Measurements from ENCODE around the gene SNX32. TPM values are rescaled to one million over a fixed set of nuclear protein-coding genes. Genes with fewer than 3 reads are reported as not detected.

SNX32 gene
- total and polyA plus RNA-seq, 2 of the 13 experiments (the other 11 are each of a cell fraction or from before 2014, with no cell fraction given), result 0.09 to 0.34 TPM

DNA sequence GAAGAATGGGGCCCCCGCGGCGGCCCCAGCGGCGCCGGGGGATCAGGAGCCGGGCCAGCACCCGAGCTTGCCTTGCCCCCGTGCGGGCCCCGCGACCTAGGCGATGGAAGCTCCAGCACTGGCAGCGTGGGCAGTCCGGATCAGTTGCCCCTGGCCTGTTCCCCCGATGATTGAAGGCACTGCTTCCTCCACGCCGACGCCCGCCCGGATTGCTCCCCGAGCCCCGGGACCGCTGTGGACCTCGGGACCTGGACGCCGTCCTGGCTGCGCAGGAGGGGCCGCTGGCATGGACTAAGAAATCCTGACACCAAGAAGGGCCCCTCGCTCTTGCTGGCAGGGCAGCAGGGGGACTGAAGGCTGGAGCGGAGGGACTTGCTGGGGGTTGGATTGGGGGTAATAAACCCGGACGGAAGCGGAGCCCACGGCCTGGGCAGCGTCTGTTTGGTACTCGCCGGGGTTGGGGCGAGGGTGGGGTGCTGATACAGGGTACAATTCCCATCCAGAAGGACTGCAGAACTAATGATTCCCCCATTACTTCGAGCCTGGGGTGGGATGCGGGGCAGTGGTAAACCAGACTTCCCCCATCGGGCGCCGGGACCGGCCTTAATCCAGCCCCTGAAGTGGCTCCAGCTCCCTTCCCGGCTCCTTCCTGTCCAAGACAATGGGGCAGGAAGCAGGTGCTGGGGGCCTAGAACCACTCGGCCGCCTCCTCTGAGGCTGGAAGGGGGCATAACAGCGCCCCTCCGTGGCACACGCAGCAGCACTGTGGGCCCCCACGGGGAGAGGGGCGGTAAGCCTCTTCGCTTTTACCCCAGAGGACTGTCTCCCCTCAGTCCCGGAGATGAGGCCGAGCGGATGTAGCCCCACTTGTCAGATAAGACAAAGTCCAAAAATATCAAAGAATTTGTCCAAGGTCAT is 57.7 kb downstream of the SNX32 start (continued):
- TF ChIP-seq, protein P1, sequence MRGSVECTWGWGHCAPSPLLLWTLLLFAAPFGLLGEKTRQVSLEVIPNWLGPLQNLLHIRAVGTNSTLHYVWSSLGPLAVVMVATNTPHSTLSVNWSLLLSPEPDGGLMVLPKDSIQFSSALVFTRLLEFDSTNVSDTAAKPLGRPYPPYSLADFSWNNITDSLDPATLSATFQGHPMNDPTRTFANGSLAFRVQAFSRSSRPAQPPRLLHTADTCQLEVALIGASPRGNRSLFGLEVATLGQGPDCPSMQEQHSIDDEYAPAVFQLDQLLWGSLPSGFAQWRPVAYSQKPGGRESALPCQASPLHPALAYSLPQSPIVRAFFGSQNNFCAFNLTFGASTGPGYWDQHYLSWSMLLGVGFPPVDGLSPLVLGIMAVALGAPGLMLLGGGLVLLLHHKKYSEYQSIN (CRISPR knock-in tag; IDR thresholded peaks at IDR 0.05; ENCODE audit: borderline replicate concordance), result no peak
- TF ChIP-seq HDAC2 (CRISPR knock-in tag; IDR thresholded peaks at IDR 0.05) (peak; percentile 45; the same call in 1 of the 2 replicates), ZFP36L1 (CRISPR knock-in tag; IDR thresholded peaks at IDR 0.05) (no peak), HOXA5 (CRISPR knock-in tag; IDR thresholded peaks at IDR 0.05) (0 out of 2 replicates have a peak, but pooled peaks have one; percentile 8), ZFY (CRISPR knock-in tag; IDR thresholded peaks at IDR 0.05) (peak; percentile 68), SSRP1 (CRISPR knock-in tag; IDR thresholded peaks at IDR 0.05) (0 out of 2 replicates have a peak, but pooled peaks have one; percentile 17), HNRNPK (IDR thresholded peaks at IDR 0.05; ENCODE audit: low read depth, low read length, poor library complexity, severe bottlenecking) (no peak), POLR2AphosphoS2 (IDR thresholded peaks at IDR 0.05; ENCODE audit: low read depth, low read length) (peak; percentile 75; the same call in 1 of the 2 replicates), SMYD3 (CRISPR knock-in tag; IDR thresholded peaks at IDR 0.05) (no peak), HDAC1 (CRISPR knock-in tag; IDR thresholded peaks at IDR 0.05) (peak; percentile 62), ZNF333 (CRISPR knock-in tag; IDR thresholded peaks at IDR 0.05; ENCODE audit: borderline replicate concordance) (0 out of 2 replicates have a peak, but pooled peaks have one; percentile 9)
- TF ChIP-seq, protein P2, sequence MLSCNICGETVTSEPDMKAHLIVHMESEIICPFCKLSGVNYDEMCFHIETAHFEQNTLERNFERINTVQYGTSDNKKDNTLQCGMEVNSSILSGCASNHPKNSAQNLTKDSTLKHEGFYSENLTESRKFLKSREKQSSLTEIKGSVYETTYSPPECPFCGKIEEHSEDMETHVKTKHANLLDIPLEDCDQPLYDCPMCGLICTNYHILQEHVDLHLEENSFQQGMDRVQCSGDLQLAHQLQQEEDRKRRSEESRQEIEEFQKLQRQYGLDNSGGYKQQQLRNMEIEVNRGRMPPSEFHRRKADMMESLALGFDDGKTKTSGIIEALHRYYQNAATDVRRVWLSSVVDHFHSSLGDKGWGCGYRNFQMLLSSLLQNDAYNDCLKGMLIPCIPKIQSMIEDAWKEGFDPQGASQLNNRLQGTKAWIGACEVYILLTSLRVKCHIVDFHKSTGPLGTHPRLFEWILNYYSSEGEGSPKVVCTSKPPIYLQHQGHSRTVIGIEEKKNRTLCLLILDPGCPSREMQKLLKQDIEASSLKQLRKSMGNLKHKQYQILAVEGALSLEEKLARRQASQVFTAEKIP (CRISPR knock-in tag; IDR thresholded peaks at IDR 0.05; ENCODE audit: borderline replicate concordance), result no peak
- TF ChIP-seq, protein P3, sequence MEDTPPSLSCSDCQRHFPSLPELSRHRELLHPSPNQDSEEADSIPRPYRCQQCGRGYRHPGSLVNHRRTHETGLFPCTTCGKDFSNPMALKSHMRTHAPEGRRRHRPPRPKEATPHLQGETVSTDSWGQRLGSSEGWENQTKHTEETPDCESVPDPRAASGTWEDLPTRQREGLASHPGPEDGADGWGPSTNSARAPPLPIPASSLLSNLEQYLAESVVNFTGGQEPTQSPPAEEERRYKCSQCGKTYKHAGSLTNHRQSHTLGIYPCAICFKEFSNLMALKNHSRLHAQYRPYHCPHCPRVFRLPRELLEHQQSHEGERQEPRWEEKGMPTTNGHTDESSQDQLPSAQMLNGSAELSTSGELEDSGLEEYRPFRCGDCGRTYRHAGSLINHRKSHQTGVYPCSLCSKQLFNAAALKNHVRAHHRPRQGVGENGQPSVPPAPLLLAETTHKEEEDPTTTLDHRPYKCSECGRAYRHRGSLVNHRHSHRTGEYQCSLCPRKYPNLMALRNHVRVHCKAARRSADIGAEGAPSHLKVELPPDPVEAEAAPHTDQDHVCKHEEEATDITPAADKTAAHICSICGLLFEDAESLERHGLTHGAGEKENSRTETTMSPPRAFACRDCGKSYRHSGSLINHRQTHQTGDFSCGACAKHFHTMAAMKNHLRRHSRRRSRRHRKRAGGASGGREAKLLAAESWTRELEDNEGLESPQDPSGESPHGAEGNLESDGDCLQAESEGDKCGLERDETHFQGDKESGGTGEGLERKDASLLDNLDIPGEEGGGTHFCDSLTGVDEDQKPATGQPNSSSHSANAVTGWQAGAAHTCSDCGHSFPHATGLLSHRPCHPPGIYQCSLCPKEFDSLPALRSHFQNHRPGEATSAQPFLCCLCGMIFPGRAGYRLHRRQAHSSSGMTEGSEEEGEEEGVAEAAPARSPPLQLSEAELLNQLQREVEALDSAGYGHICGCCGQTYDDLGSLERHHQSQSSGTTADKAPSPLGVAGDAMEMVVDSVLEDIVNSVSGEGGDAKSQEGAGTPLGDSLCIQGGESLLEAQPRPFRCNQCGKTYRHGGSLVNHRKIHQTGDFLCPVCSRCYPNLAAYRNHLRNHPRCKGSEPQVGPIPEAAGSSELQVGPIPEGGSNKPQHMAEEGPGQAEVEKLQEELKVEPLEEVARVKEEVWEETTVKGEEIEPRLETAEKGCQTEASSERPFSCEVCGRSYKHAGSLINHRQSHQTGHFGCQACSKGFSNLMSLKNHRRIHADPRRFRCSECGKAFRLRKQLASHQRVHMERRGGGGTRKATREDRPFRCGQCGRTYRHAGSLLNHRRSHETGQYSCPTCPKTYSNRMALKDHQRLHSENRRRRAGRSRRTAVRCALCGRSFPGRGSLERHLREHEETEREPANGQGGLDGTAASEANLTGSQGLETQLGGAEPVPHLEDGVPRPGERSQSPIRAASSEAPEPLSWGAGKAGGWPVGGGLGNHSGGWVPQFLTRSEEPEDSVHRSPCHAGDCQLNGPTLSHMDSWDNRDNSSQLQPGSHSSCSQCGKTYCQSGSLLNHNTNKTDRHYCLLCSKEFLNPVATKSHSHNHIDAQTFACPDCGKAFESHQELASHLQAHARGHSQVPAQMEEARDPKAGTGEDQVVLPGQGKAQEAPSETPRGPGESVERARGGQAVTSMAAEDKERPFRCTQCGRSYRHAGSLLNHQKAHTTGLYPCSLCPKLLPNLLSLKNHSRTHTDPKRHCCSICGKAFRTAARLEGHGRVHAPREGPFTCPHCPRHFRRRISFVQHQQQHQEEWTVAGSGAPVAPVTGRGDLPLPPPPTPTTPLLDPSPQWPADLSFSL (CRISPR knock-in tag; IDR thresholded peaks at IDR 0.05), result no peak
- TF ChIP-seq, protein P4, sequence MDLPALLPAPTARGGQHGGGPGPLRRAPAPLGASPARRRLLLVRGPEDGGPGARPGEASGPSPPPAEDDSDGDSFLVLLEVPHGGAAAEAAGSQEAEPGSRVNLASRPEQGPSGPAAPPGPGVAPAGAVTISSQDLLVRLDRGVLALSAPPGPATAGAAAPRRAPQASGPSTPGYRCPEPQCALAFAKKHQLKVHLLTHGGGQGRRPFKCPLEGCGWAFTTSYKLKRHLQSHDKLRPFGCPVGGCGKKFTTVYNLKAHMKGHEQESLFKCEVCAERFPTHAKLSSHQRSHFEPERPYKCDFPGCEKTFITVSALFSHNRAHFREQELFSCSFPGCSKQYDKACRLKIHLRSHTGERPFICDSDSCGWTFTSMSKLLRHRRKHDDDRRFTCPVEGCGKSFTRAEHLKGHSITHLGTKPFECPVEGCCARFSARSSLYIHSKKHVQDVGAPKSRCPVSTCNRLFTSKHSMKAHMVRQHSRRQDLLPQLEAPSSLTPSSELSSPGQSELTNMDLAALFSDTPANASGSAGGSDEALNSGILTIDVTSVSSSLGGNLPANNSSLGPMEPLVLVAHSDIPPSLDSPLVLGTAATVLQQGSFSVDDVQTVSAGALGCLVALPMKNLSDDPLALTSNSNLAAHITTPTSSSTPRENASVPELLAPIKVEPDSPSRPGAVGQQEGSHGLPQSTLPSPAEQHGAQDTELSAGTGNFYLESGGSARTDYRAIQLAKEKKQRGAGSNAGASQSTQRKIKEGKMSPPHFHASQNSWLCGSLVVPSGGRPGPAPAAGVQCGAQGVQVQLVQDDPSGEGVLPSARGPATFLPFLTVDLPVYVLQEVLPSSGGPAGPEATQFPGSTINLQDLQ (CRISPR knock-in tag; IDR thresholded peaks at IDR 0.05), result no peak
